GM18511 (cell line): ENCODE measurements around the gene NOS3.

Experiments
- ATAC-seq: cut with Tn5 transposase; IDR thresholded peaks from one replicate; pipeline ENCODE4 v1.9.1; 2021; ENCODE audit warnings: mild to moderate bottlenecking, moderate library complexity; ENCODE audit not compliant: unreplicated experiment

NOS3 gene

GRCh38 chr7:151053751-151054150, 62.9 kb downstream of the NOS3 start:
- no peak for ATAC-seq

- ATAC-seq, result no peak
These were observed 65.5 kb downstream of the NOS3 start for GRCh38 chr7:151056283-151056665.

- no peak for ATAC-seq
These were observed 66.1 kb downstream of the NOS3 start for GRCh38 chr7:151056666-151057505.

GRCh38 chr7:151057506-151057988, 66.7 kb downstream of the NOS3 start, which contains the start of gene CDK5:
Gene CDK5 (minus strand): TSS chr7:151057897. CDS start chr7:151057848, 49 bp downstream.
- ATAC-seq, result peak; percentile 26

- ATAC-seq, result peak; percentile 87
These were observed 67.4 kb downstream of the NOS3 start for GRCh38 chr7:151057989-151058780.

- no peak for ATAC-seq
These were observed 68.1 kb downstream of the NOS3 start for GRCh38 chr7:151058781-151059366.

- ATAC-seq, result peak; percentile 34
These were observed 68.7 kb downstream of the NOS3 start, which contains the start of gene SLC4A2 for GRCh38 chr7:151059367-151060112. Gene SLC4A2 (plus strand): TSS chr7:151059589. CDS start chr7:151061988, 2,399 bp downstream.

GRCh38 chr7:151060113-151060415, 69.2 kb downstream of the NOS3 start:
- ATAC-seq, result no peak

GRCh38 chr7:151060416-151061212, 69.8 kb downstream of the NOS3 start:
- no peak for ATAC-seq

GRCh38 chr7:151061213-151062110, 70.6 kb downstream of the NOS3 start:
- ATAC-seq, result no peak

GRCh38 chr7:151062111-151062398, 71.2 kb downstream of the NOS3 start:
- no peak for ATAC-seq

GRCh38 chr7:151062399-151063211, 71.8 kb downstream of the NOS3 start:
- no peak for ATAC-seq

GRCh38 chr7:151063212-151063561, 72.4 kb downstream of the NOS3 start:
- no peak for ATAC-seq
